GM23248 (cell line): ENCODE measurements around the gene OPCML.

Experiments
- EZH2 ChIP-seq: fragments of 200-600 bp; sonication (generic); IDR thresholded peaks from 2 replicates; pipeline ENCODE4 v1.6.1; 2018; ENCODE audit warnings: antibody characterized with exemption, mild to moderate bottlenecking; ENCODE audit not compliant: insufficient read depth, poor library complexity, severe bottlenecking
- EZH2phosphoT487 ChIP-seq: fragments of 200-600 bp; sonication (generic); IDR thresholded peaks from 2 replicates; pipeline ENCODE4 v1.6.1; 2018; ENCODE audit warnings: antibody characterized with exemption, moderate library complexity, mild to moderate bottlenecking, low read depth; ENCODE audit not compliant: insufficient read depth

DNA sequence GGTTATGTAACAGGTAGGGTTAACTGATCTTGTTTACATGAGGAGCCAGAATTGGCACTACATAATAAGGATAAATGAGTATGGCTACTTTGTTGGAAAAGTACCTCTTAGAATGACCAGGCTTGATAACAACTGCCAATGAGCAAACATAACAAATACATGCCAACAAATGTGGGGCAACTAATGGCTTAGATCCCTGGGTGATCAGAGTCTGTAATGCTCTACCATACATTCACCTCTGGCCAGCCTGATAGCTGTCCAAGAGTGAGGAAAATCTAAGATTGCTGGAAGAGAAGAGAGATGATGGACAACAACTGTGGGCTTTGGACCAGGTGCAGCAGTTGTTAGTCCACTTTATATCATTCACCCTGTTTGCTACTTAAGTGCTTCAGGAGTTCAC lies 1136.9 kb downstream of the OPCML start:
- TF ChIP-seq EZH2 = no peak
- TF ChIP-seq EZH2phosphoT487 = no peak
